VCaP (cell line): Measurements from ENCODE around the gene BEST2.

Experiments used
- H3K27ac ChIP-seq: fragments of 450-650 bp; 2 replicates; pipeline ENCODE4 v1.5.1; 2017
- TF ChIP-seq, protein P1 (sequence below): fragments of 450-650 bp; conservative IDR thresholded peaks from 2 replicates; pipeline ENCODE4 v1.5.1; 2017; ENCODE audit warnings: mild to moderate bottlenecking, moderate library complexity

BEST2 gene

DNA sequence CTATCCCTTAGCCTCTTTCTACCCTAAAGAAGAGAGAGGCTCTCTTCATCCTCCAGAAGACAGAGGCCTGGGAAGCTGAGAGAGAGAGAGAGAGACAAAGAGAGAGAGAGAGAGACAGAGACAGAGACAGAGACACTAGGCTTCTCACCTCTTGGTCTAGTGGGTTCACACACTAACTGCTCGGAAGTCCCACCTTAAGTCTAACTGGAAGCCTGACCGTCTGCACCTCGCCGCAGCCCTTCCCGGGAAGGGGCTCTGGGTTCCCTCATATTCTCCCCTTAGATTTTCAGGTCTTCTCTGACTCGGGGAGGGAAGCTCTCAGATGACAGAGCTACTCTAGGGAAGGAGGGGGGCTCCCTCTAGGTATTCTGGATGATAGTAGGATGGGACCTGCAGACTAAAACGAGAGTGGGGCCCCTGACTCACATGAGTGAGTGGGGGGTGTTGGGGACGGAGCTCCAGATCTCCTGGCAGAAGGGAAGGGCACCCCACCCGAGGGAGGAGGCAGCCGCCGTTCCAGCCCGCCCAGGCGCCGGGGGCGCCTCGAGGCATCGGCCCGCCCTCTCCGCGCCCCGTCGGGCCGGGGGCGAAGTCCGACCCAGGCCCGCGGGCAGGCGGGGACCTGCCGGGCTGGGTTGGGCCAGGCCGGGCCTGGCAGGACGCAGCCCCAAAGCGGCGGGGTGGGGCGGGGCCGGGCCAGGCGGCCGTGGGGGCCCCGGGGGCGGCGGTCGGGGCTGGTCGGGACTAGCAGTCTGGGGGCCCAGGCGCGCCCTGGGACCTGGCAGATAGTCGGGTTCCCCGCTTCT lies 37.7 kb downstream of the BEST2 start:
- TF ChIP-seq, protein P1, sequence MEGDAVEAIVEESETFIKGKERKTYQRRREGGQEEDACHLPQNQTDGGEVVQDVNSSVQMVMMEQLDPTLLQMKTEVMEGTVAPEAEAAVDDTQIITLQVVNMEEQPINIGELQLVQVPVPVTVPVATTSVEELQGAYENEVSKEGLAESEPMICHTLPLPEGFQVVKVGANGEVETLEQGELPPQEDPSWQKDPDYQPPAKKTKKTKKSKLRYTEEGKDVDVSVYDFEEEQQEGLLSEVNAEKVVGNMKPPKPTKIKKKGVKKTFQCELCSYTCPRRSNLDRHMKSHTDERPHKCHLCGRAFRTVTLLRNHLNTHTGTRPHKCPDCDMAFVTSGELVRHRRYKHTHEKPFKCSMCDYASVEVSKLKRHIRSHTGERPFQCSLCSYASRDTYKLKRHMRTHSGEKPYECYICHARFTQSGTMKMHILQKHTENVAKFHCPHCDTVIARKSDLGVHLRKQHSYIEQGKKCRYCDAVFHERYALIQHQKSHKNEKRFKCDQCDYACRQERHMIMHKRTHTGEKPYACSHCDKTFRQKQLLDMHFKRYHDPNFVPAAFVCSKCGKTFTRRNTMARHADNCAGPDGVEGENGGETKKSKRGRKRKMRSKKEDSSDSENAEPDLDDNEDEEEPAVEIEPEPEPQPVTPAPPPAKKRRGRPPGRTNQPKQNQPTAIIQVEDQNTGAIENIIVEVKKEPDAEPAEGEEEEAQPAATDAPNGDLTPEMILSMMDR, result no peak
- H3K27ac ChIP-seq, result peak overlapping the region; percentile 91

- TF ChIP-seq, protein P1, result no peak
- H3K27ac ChIP-seq, result peak overlapping the region; percentile 91
These were observed 38.5 kb downstream of the BEST2 start for GRCh38 chr19:12789904-12790619.

- TF ChIP-seq, protein P1, result no peak
- H3K27ac ChIP-seq, result peak overlapping the region; percentile 91
These were observed 39.2 kb downstream of the BEST2 start for GRCh38 chr19:12790628-12791344.

DNA sequence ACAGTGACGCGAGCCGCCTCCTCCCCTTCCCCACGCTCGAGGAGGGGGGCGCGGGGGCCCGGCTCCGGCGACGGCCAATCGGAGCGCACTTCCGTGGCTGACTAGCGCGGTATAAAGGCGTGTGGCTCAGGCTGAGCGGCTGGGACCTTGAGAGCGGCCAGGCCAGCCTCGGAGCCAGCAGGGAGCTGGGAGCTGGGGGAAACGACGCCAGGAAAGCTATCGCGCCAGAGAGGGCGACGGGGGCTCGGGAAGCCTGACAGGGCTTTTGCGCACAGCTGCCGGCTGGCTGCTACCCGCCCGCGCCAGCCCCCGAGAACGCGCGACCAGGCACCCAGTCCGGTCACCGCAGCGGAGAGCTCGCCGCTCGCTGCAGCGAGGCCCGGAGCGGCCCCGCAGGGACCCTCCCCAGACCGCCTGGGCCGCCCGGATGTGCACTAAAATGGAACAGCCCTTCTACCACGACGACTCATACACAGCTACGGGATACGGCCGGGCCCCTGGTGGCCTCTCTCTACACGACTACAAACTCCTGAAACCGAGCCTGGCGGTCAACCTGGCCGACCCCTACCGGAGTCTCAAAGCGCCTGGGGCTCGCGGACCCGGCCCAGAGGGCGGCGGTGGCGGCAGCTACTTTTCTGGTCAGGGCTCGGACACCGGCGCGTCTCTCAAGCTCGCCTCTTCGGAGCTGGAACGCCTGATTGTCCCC lies 39.9 kb downstream of the BEST2 start, which contains the start of gene JUNB:
Gene JUNB, plus strand, starts transcription at position 142 of the 706 bp plus-strand sequence. Its CDS starts 286 bp downstream, at position 428.
- peak within 1 kb of the TSS; percentile 91 for H3K27ac ChIP-seq
- TF ChIP-seq, protein P1, result no peak; the same call in 1 of the 2 replicates

DNA sequence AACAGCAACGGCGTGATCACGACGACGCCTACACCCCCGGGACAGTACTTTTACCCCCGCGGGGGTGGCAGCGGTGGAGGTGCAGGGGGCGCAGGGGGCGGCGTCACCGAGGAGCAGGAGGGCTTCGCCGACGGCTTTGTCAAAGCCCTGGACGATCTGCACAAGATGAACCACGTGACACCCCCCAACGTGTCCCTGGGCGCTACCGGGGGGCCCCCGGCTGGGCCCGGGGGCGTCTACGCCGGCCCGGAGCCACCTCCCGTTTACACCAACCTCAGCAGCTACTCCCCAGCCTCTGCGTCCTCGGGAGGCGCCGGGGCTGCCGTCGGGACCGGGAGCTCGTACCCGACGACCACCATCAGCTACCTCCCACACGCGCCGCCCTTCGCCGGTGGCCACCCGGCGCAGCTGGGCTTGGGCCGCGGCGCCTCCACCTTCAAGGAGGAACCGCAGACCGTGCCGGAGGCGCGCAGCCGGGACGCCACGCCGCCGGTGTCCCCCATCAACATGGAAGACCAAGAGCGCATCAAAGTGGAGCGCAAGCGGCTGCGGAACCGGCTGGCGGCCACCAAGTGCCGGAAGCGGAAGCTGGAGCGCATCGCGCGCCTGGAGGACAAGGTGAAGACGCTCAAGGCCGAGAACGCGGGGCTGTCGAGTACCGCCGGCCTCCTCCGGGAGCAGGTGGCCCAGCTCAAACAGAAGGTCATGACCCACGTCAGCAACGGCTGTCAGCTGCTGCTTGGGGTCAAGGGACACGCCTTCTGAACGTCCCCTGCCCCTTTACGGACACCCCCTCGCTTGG lies 40.7 kb downstream of the BEST2 start:
- TF ChIP-seq, protein P1, result no peak
- peak overlapping the region; percentile 91 for H3K27ac ChIP-seq

DNA sequence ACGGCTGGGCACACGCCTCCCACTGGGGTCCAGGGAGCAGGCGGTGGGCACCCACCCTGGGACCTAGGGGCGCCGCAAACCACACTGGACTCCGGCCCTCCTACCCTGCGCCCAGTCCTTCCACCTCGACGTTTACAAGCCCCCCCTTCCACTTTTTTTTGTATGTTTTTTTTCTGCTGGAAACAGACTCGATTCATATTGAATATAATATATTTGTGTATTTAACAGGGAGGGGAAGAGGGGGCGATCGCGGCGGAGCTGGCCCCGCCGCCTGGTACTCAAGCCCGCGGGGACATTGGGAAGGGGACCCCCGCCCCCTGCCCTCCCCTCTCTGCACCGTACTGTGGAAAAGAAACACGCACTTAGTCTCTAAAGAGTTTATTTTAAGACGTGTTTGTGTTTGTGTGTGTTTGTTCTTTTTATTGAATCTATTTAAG lies 41.3 kb downstream of the BEST2 start:
- H3K27ac ChIP-seq, result peak overlapping the region; percentile 91
- TF ChIP-seq, protein P1, result no peak
